Mesendoderm (in vitro differentiated cells): ENCODE results near the gene TAS2R14.

Experiments
- DNase-seq: peaks from one replicate; pipeline ENCODE4 v3.0.0; 2013
- H2AK5ac ChIP-seq: 2 replicates; pipeline ENCODE4 v1.6.1; 2013; ENCODE audit warnings: low read length, inconsistent platforms
- H2BK120ac ChIP-seq: 2 replicates; pipeline ENCODE4 v1.6.1; 2013; ENCODE audit warnings: low read depth, mild to moderate bottlenecking, low read length, moderate library complexity, mixed read lengths
- H2BK15ac ChIP-seq: replicated peaks from 2 replicates; pipeline ENCODE4 v1.6.1; 2013; ENCODE audit warnings: low read depth, mild to moderate bottlenecking, moderate library complexity
- H2BK5ac ChIP-seq: 2 replicates; pipeline ENCODE4 v1.6.1; 2013; ENCODE audit warnings: low read length, inconsistent platforms
- H3K18ac ChIP-seq: 2 replicates; pipeline ENCODE4 v1.6.1; 2013; ENCODE audit warnings: mild to moderate bottlenecking, low read length, mixed read lengths
- H3K23ac ChIP-seq: one replicate; pipeline ENCODE4 v1.6.1; 2013; ENCODE audit warnings: low read length
- H3K27ac ChIP-seq: 2 replicates; pipeline ENCODE4 v1.5.1; 2013; ENCODE audit warnings: low read depth, mild to moderate bottlenecking, inconsistent platforms, low read length, moderate library complexity
- H3K27me3 ChIP-seq: 2 replicates; pipeline ENCODE4 v1.6.1; 2013; ENCODE audit warnings: low read length, control low read depth, mild to moderate bottlenecking, inconsistent platforms; ENCODE audit not compliant: insufficient read depth, poor library complexity
- H3K36me3 ChIP-seq: 2 replicates; pipeline ENCODE4 v1.6.1; 2013; ENCODE audit warnings: low read length, inconsistent platforms; ENCODE audit not compliant: control insufficient read depth, insufficient read depth
- H3K4ac ChIP-seq: one replicate; pipeline ENCODE4 v1.6.1; 2013; ENCODE audit warnings: low read depth, mild to moderate bottlenecking, low read length, moderate library complexity
- H3K4me1 ChIP-seq: 2 replicates; pipeline ENCODE4 v1.6.1; 2013; ENCODE audit warnings: low read depth, low read length, inconsistent platforms; ENCODE audit not compliant: control insufficient read depth
- H3K4me2 ChIP-seq: 2 replicates; pipeline ENCODE4 v1.6.1; 2013; ENCODE audit warnings: low read length
- H3K4me3 ChIP-seq: 2 replicates; pipeline ENCODE4 v1.5.1; 2013; ENCODE audit warnings: mild to moderate bottlenecking, low read length
- H3K56ac ChIP-seq: one replicate; pipeline ENCODE4 v1.6.1; 2013; ENCODE audit warnings: low read length
- H3K79me1 ChIP-seq: 2 replicates; pipeline ENCODE4 v1.6.1; 2013; ENCODE audit warnings: low read length, inconsistent platforms
- H3K79me2 ChIP-seq: 2 replicates; pipeline ENCODE4 v1.6.1; 2013; ENCODE audit warnings: mild to moderate bottlenecking, low read length; ENCODE audit not compliant: control insufficient read depth, insufficient read depth
- H3K9ac ChIP-seq: 2 replicates; pipeline ENCODE4 v1.6.1; 2013; ENCODE audit warnings: low read length, inconsistent platforms
- H4K5ac ChIP-seq: one replicate; pipeline ENCODE4 v1.6.1; 2013; ENCODE audit warnings: low read length
- H4K8ac ChIP-seq: one replicate; pipeline ENCODE4 v1.6.1; 2013; ENCODE audit warnings: low read depth, mild to moderate bottlenecking, control low read depth, low read length, moderate library complexity
- WGBS: extraction: QIAGEN DNeasy Blood & Tissue Kit; methylation state at CpG from one replicate; pipeline ENCODE4 v1.1.7; 2013; ENCODE audit warnings: low lambda C conversion rate, missing lambda C conversion rate; ENCODE audit not compliant: insufficient coverage; ENCODE audit errors: extremely low coverage; 5-methylcytosine and 5-hydroxymethylcytosine counted together

Gene TAS2R14

DNA sequence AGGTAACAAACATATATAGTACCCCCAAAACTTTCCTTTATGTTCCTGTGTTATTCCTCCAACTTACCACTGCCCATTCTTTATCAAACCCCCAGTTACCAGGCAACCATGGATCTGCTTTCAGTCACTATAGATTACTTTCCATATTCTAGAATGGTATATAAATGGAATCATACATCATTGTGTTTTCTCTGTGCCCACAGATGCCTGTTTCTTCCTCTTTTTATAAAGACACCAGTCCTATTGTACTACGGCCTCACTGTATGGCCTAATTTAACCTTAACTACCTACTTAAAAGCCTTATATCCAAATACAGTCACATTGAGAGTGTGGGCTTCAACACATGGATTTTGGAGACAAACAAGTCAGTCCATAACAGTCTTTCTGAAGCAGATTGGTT, 2.6 kb downstream of the TAS2R14 start:
- no peak overlapping the region for H3K18ac ChIP-seq
- no peak overlapping the region for H2BK15ac ChIP-seq
- H2AK5ac ChIP-seq: no peak overlapping the region
- no peak for DNase-seq
- H3K4ac ChIP-seq: no peak overlapping the region
- no peak overlapping the region for H3K4me2 ChIP-seq
- H3K9ac ChIP-seq: no peak overlapping the region
- H2BK120ac ChIP-seq: no peak overlapping the region
- H2BK5ac ChIP-seq: no peak overlapping the region
- H4K8ac ChIP-seq: no peak overlapping the region
- H3K4me3 ChIP-seq: no peak overlapping the region
- H3K79me1 ChIP-seq: no peaks in the 10 kb centered on the region
- H3K56ac ChIP-seq: no peak overlapping the region
- H3K27me3 ChIP-seq: no peaks in the 10 kb centered on the region
- no peak overlapping the region for H4K5ac ChIP-seq
- no CpG with 5 or more reads among the region's 1 CpG for WGBS
- no peak overlapping the region for H3K27ac ChIP-seq
- no peaks in the 10 kb centered on the region for H3K36me3 ChIP-seq
- H3K23ac ChIP-seq: no peak overlapping the region
- H3K79me2 ChIP-seq: no peaks in the 10 kb centered on the region
- H3K4me1 ChIP-seq: no peaks in the 10 kb centered on the region

DNA sequence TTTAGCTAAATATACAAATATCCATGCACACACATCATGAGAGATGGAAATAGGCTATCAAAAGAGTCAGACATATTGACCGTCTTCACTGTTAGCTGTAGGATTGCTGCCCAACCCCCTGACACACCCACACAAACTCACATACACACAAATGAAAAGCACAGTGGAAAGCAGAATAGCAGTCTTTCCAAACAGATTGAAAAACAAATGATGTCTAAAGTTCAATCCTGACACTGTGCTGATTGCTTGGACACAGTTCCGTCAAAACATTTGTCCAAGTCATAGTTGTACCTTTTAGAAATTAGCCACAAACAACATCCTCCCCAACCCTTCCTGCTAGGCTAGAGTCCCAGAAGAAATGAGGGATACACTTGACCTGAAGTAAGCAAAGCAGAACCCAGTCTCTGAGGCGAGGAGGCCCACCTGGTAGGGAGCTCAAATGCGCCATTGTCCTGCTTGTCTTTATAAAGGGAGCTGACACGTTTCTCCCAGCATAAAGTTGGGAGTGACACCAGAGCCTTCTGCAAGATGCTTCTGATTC, 10.2 kb downstream of the TAS2R14 start, which contains the start of gene PRH2:
PRH2 (plus strand) TSS at position 491 of the 541 bp plus-strand sequence; CDS start at position 529, 38 bp downstream.
- no CpG with 5 or more reads among the region's 5 CpGs for WGBS

DNA sequence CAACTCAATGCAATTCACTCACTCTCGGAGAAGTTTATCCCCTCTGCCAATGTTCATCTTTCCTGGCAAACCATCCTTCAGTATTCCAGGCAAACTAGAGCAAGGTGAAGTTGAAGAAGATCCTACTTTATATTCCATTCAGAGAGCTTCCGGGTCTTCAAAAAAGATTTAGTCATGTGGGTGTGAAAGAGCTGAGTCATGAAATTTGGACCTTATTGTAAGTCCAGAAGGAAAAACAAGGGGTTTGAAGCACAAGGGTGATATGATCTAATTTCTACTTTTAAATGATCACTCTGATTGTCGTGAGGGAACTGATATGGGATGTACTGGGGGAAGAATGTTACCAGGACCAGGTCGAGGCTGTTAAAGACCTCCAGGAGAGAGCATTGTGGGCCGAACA, 12.8 kb downstream of the TAS2R14 start:
- DNase-seq: no peak
- Histone ChIP-seq H3K4me2 (no peak overlapping the region), H2BK15ac (no peak overlapping the region), H4K5ac (no peak overlapping the region), H2BK120ac (no peak overlapping the region), H3K23ac (no peak overlapping the region), H3K9ac (no peak overlapping the region), H2BK5ac (no peak overlapping the region), H4K8ac (no peak overlapping the region), H3K79me2 (no peaks in the 10 kb centered on the region), H2AK5ac (no peak overlapping the region), H3K4me1 (no peaks in the 10 kb centered on the region), H3K27ac (no peak overlapping the region), H3K56ac (no peak overlapping the region), H3K36me3 (no peaks in the 10 kb centered on the region), H3K4ac (no peak overlapping the region), H3K79me1 (no peaks in the 10 kb centered on the region), H3K4me3 (no peak overlapping the region), H3K18ac (no peak overlapping the region), H3K27me3 (no peaks in the 10 kb centered on the region)
- no CpG with 5 or more reads among the region's 5 CpGs for WGBS

More for the DNA sequence above, 10.2 kb downstream of the TAS2R14 start, which contains the start of gene PRH2:
- no peak within 1 kb of the TSS for H3K9ac ChIP-seq
- no peak within 1 kb of the TSS for H3K4ac ChIP-seq
- no peak within 1 kb of the TSS for H2AK5ac ChIP-seq
- H3K27me3 ChIP-seq: no peaks in the 10 kb centered on the region
- H3K27ac ChIP-seq: no peak within 1 kb of the TSS
- no peaks in the 10 kb centered on the region for H3K4me1 ChIP-seq
- H3K4me2 ChIP-seq: no peak within 1 kb of the TSS
- H3K79me1 ChIP-seq: no peaks in the 10 kb centered on the region
- no peak within 1 kb of the TSS for H2BK5ac ChIP-seq
- no peak within 1 kb of the TSS for H3K18ac ChIP-seq
- H3K23ac ChIP-seq: no peak within 1 kb of the TSS
- H3K79me2 ChIP-seq: no peaks in the 10 kb centered on the region
- no peak within 1 kb of the TSS for H2BK15ac ChIP-seq
- no peak within 1 kb of the TSS for H4K8ac ChIP-seq
- no peak for DNase-seq
- H2BK120ac ChIP-seq: no peak within 1 kb of the TSS
- no peak within 1 kb of the TSS for H4K5ac ChIP-seq
- no peak within 1 kb of the TSS for H3K56ac ChIP-seq
- H3K36me3 ChIP-seq: no peaks in the 10 kb centered on the region
- no peak within 1 kb of the TSS for H3K4me3 ChIP-seq

DNA sequence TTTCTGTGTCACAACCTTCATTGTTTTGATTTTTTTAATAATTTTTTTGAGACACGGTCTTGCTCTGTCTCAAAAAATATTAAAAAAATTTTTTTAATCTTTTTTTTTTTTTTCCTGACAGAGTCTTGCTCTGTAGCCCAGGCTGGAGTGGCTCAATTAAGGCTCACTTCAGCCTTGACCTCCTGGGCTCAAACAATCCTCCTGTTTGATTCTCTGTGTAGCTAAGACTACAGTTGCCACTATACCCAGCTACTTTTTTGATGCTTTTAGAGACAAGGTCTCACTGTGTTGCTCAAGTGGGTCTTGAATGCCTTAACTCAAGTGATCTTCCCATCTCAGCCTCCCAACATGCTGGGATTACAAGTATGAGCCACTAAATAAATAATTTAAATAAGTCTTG, 19.3 kb downstream of the TAS2R14 start:
- H3K27ac ChIP-seq: no peak overlapping the region
- H2BK15ac ChIP-seq: no peak overlapping the region
- H3K79me2 ChIP-seq: no peaks in the 10 kb centered on the region
- no CpG with 5 or more reads among the region's 1 CpG for WGBS
- H2BK120ac ChIP-seq: no peak overlapping the region
- H4K5ac ChIP-seq: no peak overlapping the region
- no peak overlapping the region for H3K4me2 ChIP-seq
- no peak overlapping the region for H4K8ac ChIP-seq
- H3K79me1 ChIP-seq: no peaks in the 10 kb centered on the region
- no peak overlapping the region for H2BK5ac ChIP-seq
- H3K23ac ChIP-seq: no peak overlapping the region
- no peak overlapping the region for H3K56ac ChIP-seq
- no peak overlapping the region for H3K9ac ChIP-seq
- no peaks in the 10 kb centered on the region for H3K4me1 ChIP-seq
- H3K27me3 ChIP-seq: no peaks in the 10 kb centered on the region
- no peak overlapping the region for H3K4me3 ChIP-seq
- no peak overlapping the region for H3K4ac ChIP-seq
- no peak overlapping the region for H2AK5ac ChIP-seq
- H3K18ac ChIP-seq: no peak overlapping the region
- DNase-seq: no peak
- no peaks in the 10 kb centered on the region for H3K36me3 ChIP-seq

DNA sequence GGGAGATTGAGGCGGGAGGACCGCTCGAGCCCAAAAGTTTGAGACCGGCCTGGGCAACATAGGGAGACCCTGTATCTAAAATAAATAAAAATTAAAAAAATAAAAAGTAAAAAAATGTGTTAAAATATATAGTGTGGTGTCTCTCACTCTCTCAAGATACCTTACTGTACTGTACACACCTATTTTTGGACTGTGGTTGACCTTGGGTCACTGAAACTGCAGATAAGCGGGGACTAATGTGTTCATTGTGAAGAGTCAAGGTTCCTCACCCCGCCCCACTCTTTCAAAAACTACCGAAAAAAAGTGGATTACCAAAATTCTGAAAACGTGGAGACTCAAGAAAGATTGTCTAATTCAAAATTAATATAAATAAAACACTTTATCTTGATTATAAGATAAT, 28.7 kb downstream of the TAS2R14 start:
- H3K27ac ChIP-seq: no peak overlapping the region
- H3K79me1 ChIP-seq: no peaks in the 10 kb centered on the region
- no peaks in the 10 kb centered on the region for H3K36me3 ChIP-seq
- H3K4me3 ChIP-seq: no peak overlapping the region
- no peak overlapping the region for H2BK120ac ChIP-seq
- no peak overlapping the region for H3K9ac ChIP-seq
- H3K4me2 ChIP-seq: no peak overlapping the region
- H3K4me1 ChIP-seq: no peaks in the 10 kb centered on the region
- H2AK5ac ChIP-seq: no peak overlapping the region
- H3K18ac ChIP-seq: no peak overlapping the region
- no peaks in the 10 kb centered on the region for H3K79me2 ChIP-seq
- H2BK15ac ChIP-seq: no peak overlapping the region
- no peak overlapping the region for H2BK5ac ChIP-seq
- H3K27me3 ChIP-seq: no peaks in the 10 kb centered on the region
- WGBS: no CpG with 5 or more reads among the region's 8 CpGs
- no peak overlapping the region for H3K23ac ChIP-seq
- no peak overlapping the region for H3K4ac ChIP-seq
- H3K56ac ChIP-seq: no peak overlapping the region
- H4K8ac ChIP-seq: no peak overlapping the region
- no peak for DNase-seq
- H4K5ac ChIP-seq: no peak overlapping the region

DNA sequence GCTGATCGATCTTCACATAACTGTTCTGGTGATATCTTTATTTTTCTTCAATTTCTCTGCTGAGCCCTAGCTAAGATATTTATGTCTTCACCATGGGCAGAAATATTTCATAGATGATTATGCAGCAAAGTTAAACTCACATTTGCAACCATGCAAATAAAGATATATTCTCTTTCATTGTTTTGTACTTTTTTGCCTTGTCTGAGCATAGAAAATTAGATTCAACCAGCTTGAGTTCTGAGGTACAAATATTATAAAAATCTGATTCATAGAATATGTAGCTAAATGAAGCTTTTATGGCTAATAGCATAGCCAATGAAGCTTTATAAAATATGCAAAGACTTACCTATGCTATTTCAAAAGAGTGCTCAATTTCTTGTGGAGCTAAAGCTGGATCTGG, 29.6 kb downstream of the TAS2R14 start, which contains the start of gene TAS2R13:
TAS2R13 (minus strand) TSS at position 101 of the 400 bp plus-strand sequence. CDS start 264 bp downstream, outside the sequence.
- Histone ChIP-seq H3K79me1 (no peaks in the 10 kb centered on the region), H3K9ac (no peak within 1 kb of the TSS), H3K56ac (no peak within 1 kb of the TSS), H3K18ac (no peak within 1 kb of the TSS), H2BK5ac (no peak within 1 kb of the TSS), H2AK5ac (no peak within 1 kb of the TSS), H3K79me2 (no peaks in the 10 kb centered on the region), H3K23ac (no peak within 1 kb of the TSS), H4K5ac (no peak within 1 kb of the TSS), H3K4me1 (no peaks in the 10 kb centered on the region), H3K27me3 (no peaks in the 10 kb centered on the region), H3K27ac (no peak within 1 kb of the TSS), H3K4me2 (no peak within 1 kb of the TSS), H3K4me3 (no peak within 1 kb of the TSS), H3K36me3 (no peaks in the 10 kb centered on the region), H3K4ac (no peak within 1 kb of the TSS), H4K8ac (no peak within 1 kb of the TSS), H2BK120ac (no peak within 1 kb of the TSS), H2BK15ac (no peak within 1 kb of the TSS)
- WGBS: no CpG with 5 or more reads among the region's 1 CpG
- no peak for DNase-seq
